ENCODE results near the gene ZNF81. TPM values are rescaled to one million over a fixed set of nuclear protein-coding genes. Genes with fewer than 3 reads are reported as not detected.
"Not testable (repeated sequence)": the region's sequence is repeated elsewhere in the genome, so short reads cannot be mapped to it uniquely, and the experiment has no call there.

Gene ZNF81
- total and polyA plus RNA-seq, 4 donors = 0.75 to 11.8 (median 6.5) TPM

- Histone ChIP-seq H3K4me3 (no peak overlapping the region), H3K27me3 (ENCODE audit: control insufficient read depth in 3 of 3, insufficient read depth in 3 of 3, low read length in 2 of 3) (no peaks in the 10 kb centered on the region), H3K9ac (ENCODE audit: insufficient read depth in 1 of 2, low read length in 2 of 2) (no peak overlapping the region), H3K4me1 (ENCODE audit: control insufficient read depth in 5 of 5, insufficient read depth in 5 of 5, low read length in 5 of 5) (no peaks in the 10 kb centered on the region), H3K36me3 (ENCODE audit: control insufficient read depth in 4 of 4, insufficient read depth in 4 of 4, low read length in 4 of 4) (no peaks in the 10 kb centered on the region), H3K27ac (ENCODE audit: low read depth in 1 of 2, low read length in 1 of 2) (no peak overlapping the region), H3K9me3 (ENCODE audit: control insufficient read depth in 4 of 4, insufficient read depth in 3 of 4, low read length in 3 of 4) (peaks cover 0 to 2% (median 0%) of the 10 kb centered on the region in 4 donors)
- TF ChIP-seq, protein P1, sequence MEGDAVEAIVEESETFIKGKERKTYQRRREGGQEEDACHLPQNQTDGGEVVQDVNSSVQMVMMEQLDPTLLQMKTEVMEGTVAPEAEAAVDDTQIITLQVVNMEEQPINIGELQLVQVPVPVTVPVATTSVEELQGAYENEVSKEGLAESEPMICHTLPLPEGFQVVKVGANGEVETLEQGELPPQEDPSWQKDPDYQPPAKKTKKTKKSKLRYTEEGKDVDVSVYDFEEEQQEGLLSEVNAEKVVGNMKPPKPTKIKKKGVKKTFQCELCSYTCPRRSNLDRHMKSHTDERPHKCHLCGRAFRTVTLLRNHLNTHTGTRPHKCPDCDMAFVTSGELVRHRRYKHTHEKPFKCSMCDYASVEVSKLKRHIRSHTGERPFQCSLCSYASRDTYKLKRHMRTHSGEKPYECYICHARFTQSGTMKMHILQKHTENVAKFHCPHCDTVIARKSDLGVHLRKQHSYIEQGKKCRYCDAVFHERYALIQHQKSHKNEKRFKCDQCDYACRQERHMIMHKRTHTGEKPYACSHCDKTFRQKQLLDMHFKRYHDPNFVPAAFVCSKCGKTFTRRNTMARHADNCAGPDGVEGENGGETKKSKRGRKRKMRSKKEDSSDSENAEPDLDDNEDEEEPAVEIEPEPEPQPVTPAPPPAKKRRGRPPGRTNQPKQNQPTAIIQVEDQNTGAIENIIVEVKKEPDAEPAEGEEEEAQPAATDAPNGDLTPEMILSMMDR (IDR thresholded peaks at IDR 0.05; ENCODE audit: control extremely low read depth, extremely low read depth) = no peak
- no peak for ATAC-seq (ENCODE audit: insufficient read depth, low FRiP score)
- DNase-seq = no peak
- WGBS, 2 donors = 68 to 78% methylated on average over 2 of the region's 2 CpGs
These were observed 65.5 kb downstream of the ZNF81 start for GRCh38 chrX:47902161-47902560.

- no peaks in the 10 kb centered on the region for H3K27me3 ChIP-seq (ENCODE audit: control insufficient read depth in 3 of 3, insufficient read depth in 3 of 3, low read length in 2 of 3)
- DNase-seq = no peak
- peaks cover 1 to 17% (median 7%) of the 10 kb centered on the region in 4 donors for H3K36me3 ChIP-seq (ENCODE audit: control insufficient read depth in 4 of 4, insufficient read depth in 4 of 4, low read length in 4 of 4)
- 70 to 100% methylated on average over 2 of the region's 2 CpGs for WGBS, 2 donors
- TF ChIP-seq, protein P1 (IDR thresholded peaks at IDR 0.05; ENCODE audit: control extremely low read depth, extremely low read depth) = no peak
- H3K27ac ChIP-seq (ENCODE audit: low read depth in 1 of 2, low read length in 1 of 2) = no peak overlapping the region
- H3K4me1 ChIP-seq (ENCODE audit: control insufficient read depth in 5 of 5, insufficient read depth in 5 of 5, low read length in 5 of 5) = no peaks in the 10 kb centered on the region
- no peak for ATAC-seq (ENCODE audit: insufficient read depth, low FRiP score)
- H3K9ac ChIP-seq (ENCODE audit: insufficient read depth in 1 of 2, low read length in 2 of 2) = no peak overlapping the region
- peaks cover 0 to 22% (median 12%) of the 10 kb centered on the region in 4 donors for H3K9me3 ChIP-seq (ENCODE audit: control insufficient read depth in 4 of 4, insufficient read depth in 3 of 4, low read length in 3 of 4)
- H3K4me3 ChIP-seq = no peak overlapping the region
These were observed 79.3 kb downstream of the ZNF81 start for GRCh38 chrX:47915886-47916493.

GRCh38 chrX:47918274-47918673 is 81.6 kb downstream of the ZNF81 start:
- no peak for DNase-seq
- Histone ChIP-seq H3K4me3 (no peak overlapping the region), H3K36me3 (ENCODE audit: control insufficient read depth in 4 of 4, insufficient read depth in 4 of 4, low read length in 4 of 4) (peaks cover 1 to 17% (median 7%) of the 10 kb centered on the region in 4 donors), H3K9ac (ENCODE audit: insufficient read depth in 1 of 2, low read length in 2 of 2) (no peak overlapping the region), H3K4me1 (ENCODE audit: control insufficient read depth in 5 of 5, insufficient read depth in 5 of 5, low read length in 5 of 5) (no peaks in the 10 kb centered on the region), H3K9me3 (ENCODE audit: control insufficient read depth in 4 of 4, insufficient read depth in 3 of 4, low read length in 3 of 4) (peaks cover 0 to 22% (median 15%) of the 10 kb centered on the region in 4 donors), H3K27me3 (ENCODE audit: control insufficient read depth in 3 of 3, insufficient read depth in 3 of 3, low read length in 2 of 3) (no peaks in the 10 kb centered on the region), H3K27ac (ENCODE audit: low read depth in 1 of 2, low read length in 1 of 2) (no peak overlapping the region)
- TF ChIP-seq, protein P1 (IDR thresholded peaks at IDR 0.05; ENCODE audit: control extremely low read depth, extremely low read depth) = no peak
- WGBS, 2 donors = 78 to 100% methylated on average over 1 of the region's 1 CpG
- no peak for ATAC-seq (ENCODE audit: insufficient read depth, low FRiP score)

DNA sequence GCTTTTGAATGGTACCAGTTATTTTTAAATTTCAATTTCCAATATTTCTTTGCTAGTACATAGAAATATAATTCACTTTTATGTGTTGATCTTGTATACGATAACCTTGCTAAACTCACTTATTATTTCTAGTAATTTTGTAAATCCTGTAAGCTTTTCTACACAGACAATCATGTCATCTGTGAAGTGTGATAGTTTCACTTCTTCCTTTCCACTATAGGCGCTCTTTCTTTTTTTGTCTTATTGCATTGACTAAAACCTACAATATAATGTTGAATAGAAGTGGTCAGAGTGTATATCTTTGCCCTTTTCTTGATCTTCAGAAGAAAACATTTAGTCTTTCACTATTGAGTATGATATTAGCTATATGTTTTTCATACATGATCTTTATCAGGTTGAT is 90.5 kb downstream of the ZNF81 start:
- Histone ChIP-seq H3K27me3 (ENCODE audit: control insufficient read depth in 3 of 3, insufficient read depth in 3 of 3, low read length in 2 of 3) (no peaks in the 10 kb centered on the region), H3K4me3 (no peak overlapping the region), H3K9me3 (ENCODE audit: control insufficient read depth in 4 of 4, insufficient read depth in 3 of 4, low read length in 3 of 4) (no peaks in the 10 kb centered on the region), H3K27ac (ENCODE audit: low read depth in 1 of 2, low read length in 1 of 2) (no peak overlapping the region), H3K36me3 (ENCODE audit: control insufficient read depth in 4 of 4, insufficient read depth in 4 of 4, low read length in 4 of 4) (no peaks in the 10 kb centered on the region), H3K4me1 (ENCODE audit: control insufficient read depth in 5 of 5, insufficient read depth in 5 of 5, low read length in 5 of 5) (no peaks in the 10 kb centered on the region), H3K9ac (ENCODE audit: insufficient read depth in 1 of 2, low read length in 2 of 2) (no peak overlapping the region)
- 84 to 91% methylated on average over 2 of the region's 2 CpGs for WGBS, 2 donors
- ATAC-seq (ENCODE audit: insufficient read depth, low FRiP score) (no peak), DNase-seq (no peak)
- TF ChIP-seq, protein P1 (IDR thresholded peaks at IDR 0.05; ENCODE audit: control extremely low read depth, extremely low read depth) = no peak

DNA sequence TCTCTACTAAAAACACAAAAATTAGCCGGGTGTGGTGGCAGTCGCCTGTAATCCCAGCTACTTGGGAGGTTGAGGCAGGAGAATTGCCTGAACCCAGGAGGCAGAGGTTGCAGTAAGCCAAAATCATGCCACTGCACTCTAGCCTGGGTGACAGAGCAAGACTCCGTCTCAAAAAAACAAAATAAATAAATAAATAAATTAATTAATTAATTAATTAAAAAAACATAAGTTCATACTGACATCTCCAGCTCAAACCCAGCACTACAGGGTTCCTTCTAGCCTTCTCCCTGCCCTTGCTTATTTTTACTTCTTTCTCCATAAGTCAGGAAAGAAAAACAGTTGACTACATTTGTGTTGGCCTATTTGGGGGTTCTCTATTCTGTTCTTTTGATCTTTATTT is 95.3 kb downstream of the ZNF81 start:
- not testable (repeated sequence) for H3K4me1 ChIP-seq (ENCODE audit: control insufficient read depth in 5 of 5, insufficient read depth in 5 of 5, low read length in 5 of 5); H3K27ac ChIP-seq (ENCODE audit: low read depth in 1 of 2, low read length in 1 of 2); ATAC-seq (ENCODE audit: insufficient read depth, low FRiP score); H3K36me3 ChIP-seq (ENCODE audit: control insufficient read depth in 4 of 4, insufficient read depth in 4 of 4, low read length in 4 of 4); H3K9me3 ChIP-seq (ENCODE audit: control insufficient read depth in 4 of 4, insufficient read depth in 3 of 4, low read length in 3 of 4); DNase-seq; H3K9ac ChIP-seq (ENCODE audit: insufficient read depth in 1 of 2, low read length in 2 of 2); H3K4me3 ChIP-seq; H3K27me3 ChIP-seq (ENCODE audit: control insufficient read depth in 3 of 3, insufficient read depth in 3 of 3, low read length in 2 of 3)
- 73 to 92% methylated on average over 3 of the region's 3 CpGs for WGBS, 2 donors

All from lung (tissue), 12 donors.